ENCODE results near the gene SRSF10.

- TF ChIP-seq CTCF (IDR thresholded peaks at IDR 0.05; ENCODE audit: insufficient read depth, low read length) (no peak), GABPA (IDR thresholded peaks at IDR 0.05; ENCODE audit: low read depth) (no peak), REST (IDR thresholded peaks at IDR 0.05; ENCODE audit: insufficient replicate concordance, low read depth) (no peak)
Observed at GRCh38 chr1:24007079-24007478, 27.0 kb upstream of the SRSF10 start.
